ENCODE results near the gene FBXO34.

Gene FBXO34

DNA sequence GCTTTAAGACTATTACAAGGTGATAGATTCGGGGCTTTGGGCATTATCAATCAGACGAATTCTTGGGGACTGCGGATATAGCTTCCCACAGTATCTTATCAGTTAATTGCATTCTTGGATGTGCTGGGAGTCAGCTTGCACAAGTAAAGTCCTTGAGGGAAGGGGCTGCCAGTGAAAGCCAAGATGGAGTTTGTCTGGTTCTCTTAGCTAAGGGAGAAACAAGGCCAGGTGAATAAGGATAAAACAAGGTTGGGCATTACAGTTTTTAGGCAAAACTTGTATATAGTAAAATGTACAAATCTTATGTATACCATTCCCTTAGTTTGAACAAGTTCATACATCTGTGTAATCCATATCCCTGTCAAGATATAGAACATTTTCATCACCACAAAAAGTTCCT, 5.5 kb downstream of the FBXO34 start:
- H3K27ac ChIP-seq = no peak overlapping the region
- H3K9ac ChIP-seq = no peak overlapping the region
- no peak overlapping the region for H3K4me2 ChIP-seq (ENCODE audit: low read length)
- H3K9me3 ChIP-seq (ENCODE audit: control insufficient read depth, low read length) = no peaks in the 10 kb centered on the region
- no peaks in the 10 kb centered on the region for H3K36me3 ChIP-seq (ENCODE audit: control insufficient read depth, insufficient read depth, low read length)
- peaks cover 4% of the 10 kb centered on the region for H3K4me1 ChIP-seq
- peaks cover 49% of the 10 kb centered on the region for H3K79me2 ChIP-seq
- H2AFZ ChIP-seq = no peak overlapping the region
- no peak overlapping the region for H3K4me3 ChIP-seq (ENCODE audit: low read depth, low read length)
- TF ChIP-seq CTCF (IDR thresholded peaks at IDR 0.05) = no peak
- no peaks in the 10 kb centered on the region for H3K27me3 ChIP-seq (ENCODE audit: control insufficient read depth, insufficient read depth, low read length)

GRCh38 chr14:55277972-55278740, 6.9 kb downstream of the FBXO34 start:
- Histone ChIP-seq H3K79me2 (peaks cover 45% of the 10 kb centered on the region), H2AFZ (no peak overlapping the region), H3K4me2 (ENCODE audit: low read length) (no peak overlapping the region), H3K36me3 (ENCODE audit: control insufficient read depth, insufficient read depth, low read length) (no peaks in the 10 kb centered on the region), H3K9ac (no peak overlapping the region), H3K27ac (no peak overlapping the region), H3K4me1 (peaks cover 4% of the 10 kb centered on the region), H3K4me3 (ENCODE audit: low read depth, low read length) (no peak overlapping the region), H3K9me3 (ENCODE audit: control insufficient read depth, low read length) (no peaks in the 10 kb centered on the region), H3K27me3 (ENCODE audit: control insufficient read depth, insufficient read depth, low read length) (no peaks in the 10 kb centered on the region)
- no peak for TF ChIP-seq CTCF (IDR thresholded peaks at IDR 0.05)

DNA sequence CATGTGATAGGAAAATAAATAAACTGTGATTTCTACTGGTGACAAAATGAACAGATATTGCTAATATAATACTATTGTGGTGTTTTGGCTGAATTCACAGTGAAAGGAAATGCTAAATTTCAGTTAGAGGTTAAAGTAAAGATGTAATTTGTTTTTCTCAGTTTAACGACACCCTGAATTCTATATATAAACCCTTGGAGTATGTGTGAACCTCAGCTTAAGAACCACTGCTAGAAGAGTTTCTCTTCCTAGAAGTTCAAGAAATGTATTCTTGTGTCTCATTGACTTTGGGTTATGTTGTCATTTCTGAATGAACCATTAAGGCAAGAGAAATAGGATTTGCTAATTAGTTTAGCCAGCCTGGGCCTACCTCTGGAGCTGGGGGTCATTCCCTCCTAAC, 8.2 kb downstream of the FBXO34 start:
- H3K4me3 ChIP-seq (ENCODE audit: low read depth, low read length) = no peak overlapping the region
- H3K9me3 ChIP-seq (ENCODE audit: control insufficient read depth, low read length) = no peaks in the 10 kb centered on the region
- H3K79me2 ChIP-seq = peaks cover 41% of the 10 kb centered on the region
- no peak overlapping the region for H2AFZ ChIP-seq
- peaks cover 4% of the 10 kb centered on the region for H3K4me1 ChIP-seq
- H3K4me2 ChIP-seq (ENCODE audit: low read length) = no peak overlapping the region
- TF ChIP-seq CTCF (IDR thresholded peaks at IDR 0.05) = no peak
- H3K27me3 ChIP-seq (ENCODE audit: control insufficient read depth, insufficient read depth, low read length) = no peaks in the 10 kb centered on the region
- no peaks in the 10 kb centered on the region for H3K36me3 ChIP-seq (ENCODE audit: control insufficient read depth, insufficient read depth, low read length)
- H3K27ac ChIP-seq = no peak overlapping the region
- no peak overlapping the region for H3K9ac ChIP-seq

DNA sequence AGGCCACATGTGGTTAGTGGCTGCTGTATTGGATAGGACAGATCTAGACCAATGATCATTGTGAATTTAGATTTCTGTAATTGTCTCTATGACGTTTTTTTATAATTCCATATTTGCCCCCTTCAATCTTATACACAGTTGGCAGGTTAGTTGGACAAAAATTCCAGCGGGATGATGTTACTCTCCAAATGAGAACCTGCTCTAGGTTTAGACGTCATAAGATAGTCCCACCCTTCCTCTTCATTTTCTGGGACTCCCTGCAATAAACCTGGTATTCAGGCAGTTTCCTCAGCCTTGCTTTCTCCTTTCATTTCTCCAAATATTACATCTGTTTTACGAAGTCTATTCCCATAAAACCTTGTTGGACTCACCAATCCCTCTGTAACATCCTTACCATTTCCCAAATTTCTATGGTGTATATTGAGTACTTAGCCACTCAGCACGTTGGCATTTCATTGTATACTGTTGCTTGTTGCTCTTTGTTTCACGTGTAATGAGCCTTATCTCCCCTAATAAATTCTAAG, 10.2 kb downstream of the FBXO34 start:
- Histone ChIP-seq H3K4me3 (ENCODE audit: low read depth, low read length) (no peak overlapping the region), H2AFZ (no peak overlapping the region), H3K27ac (no peak overlapping the region), H3K4me1 (no peaks in the 10 kb centered on the region), H3K36me3 (ENCODE audit: control insufficient read depth, insufficient read depth, low read length) (no peaks in the 10 kb centered on the region), H3K27me3 (ENCODE audit: control insufficient read depth, insufficient read depth, low read length) (no peaks in the 10 kb centered on the region), H3K9ac (no peak overlapping the region), H3K4me2 (ENCODE audit: low read length) (no peak overlapping the region), H3K9me3 (ENCODE audit: control insufficient read depth, low read length) (no peaks in the 10 kb centered on the region), H3K79me2 (peaks cover 36% of the 10 kb centered on the region)
- TF ChIP-seq CTCF (IDR thresholded peaks at IDR 0.05) = no peak

Measured in parathyroid adenoma (tissue), 2 donors.